HEK293 (cell line): ENCODE data around the gene RGS8.

Experiments used
- CTCF ChIA-PET: fragments of 350-600 bp; formaldehyde crosslinking; extraction: SDS; loops from one replicate; lab custom pipeline; 2021; ENCODE audit warnings: antibody characterized with exemption; lab: Yijun Ruan, JAX
- POLR2A ChIA-PET: fragments of 300-600 bp; formaldehyde crosslinking; extraction: SDS; loops from one replicate; lab custom pipeline; 2020; ENCODE audit warnings: antibody characterized with exemption, inconsistent platforms; lab: Yijun Ruan, JAX
- H3K27ac ChIP-seq: fragments of 200-500 bp; sonication (Bioruptor generic); 2 replicates; pipeline ENCODE4 v1.5.1; 2014; ENCODE audit warnings: low read depth, low read length, control low read depth, inconsistent platforms; ENCODE audit errors: extremely low read depth
- H3K36me3 ChIP-seq, 2 experiments: fragments of 200-500 bp in 1 of 2; sonication (Bioruptor generic) in 1 of 2; 1 replicate in 1 of 2; 2 replicates in 1 of 2; pipeline ENCODE4 v1.5.1; 2014 to 2017; ENCODE audit warnings: inconsistent platforms in 2 of 2, low read length in 2 of 2; ENCODE audit not compliant: control insufficient read depth in 2 of 2, insufficient read depth in 1 of 2
- H3K4me1 ChIP-seq: fragments of 200-500 bp; sonication (Bioruptor generic); 2 replicates; pipeline ENCODE4 v1.5.1; 2014; ENCODE audit warnings: mild to moderate bottlenecking, low read length, inconsistent platforms; ENCODE audit not compliant: control insufficient read depth, insufficient read depth
- H3K4me3 ChIP-seq: 2 replicates; pipeline ENCODE4 v1.5.1; 2011; ENCODE audit warnings: low read depth, mild to moderate bottlenecking, control low read depth, low read length, moderate library complexity
- H3K9me3 ChIP-seq: fragments of 200-500 bp; sonication (Bioruptor generic); 2 replicates; pipeline ENCODE4 v1.5.1; 2014; ENCODE audit warnings: low read depth, low read length, inconsistent platforms; ENCODE audit not compliant: control insufficient read depth, insufficient read depth
- ELK4 ChIP-seq: IDR thresholded peaks from 2 replicates; pipeline ENCODE4 v1.6.1; 2011; ENCODE audit warnings: mild to moderate bottlenecking, low read depth, low read length, borderline replicate concordance
- INSM2 ChIP-seq: fragments of 450-650 bp; formaldehyde crosslinking; IDR thresholded peaks from 2 replicates; pipeline ENCODE4 v1.5.1; 2016; ENCODE audit warnings: missing biosample characterization, missing genetic modification characterization
- PATZ1 ChIP-seq: fragments of 450-650 bp; formaldehyde crosslinking; IDR thresholded peaks from 2 replicates; pipeline ENCODE4 v1.5.1; 2016; ENCODE audit warnings: missing biosample characterization, missing genetic modification characterization
- SALL2 ChIP-seq: fragments of 450-650 bp; formaldehyde crosslinking; IDR thresholded peaks from 2 replicates; pipeline ENCODE4 v1.5.0; 2017; ENCODE audit warnings: missing biosample characterization, mild to moderate bottlenecking, missing genetic modification characterization, borderline replicate concordance
- ZBTB20 ChIP-seq: fragments of 450-650 bp; formaldehyde crosslinking; IDR thresholded peaks from 2 replicates; pipeline ENCODE4 v1.5.1; 2016; ENCODE audit warnings: missing biosample characterization, missing genetic modification characterization
- ZBTB21 ChIP-seq: fragments of 450-650 bp; formaldehyde crosslinking; IDR thresholded peaks from 2 replicates; pipeline ENCODE4 v1.5.1; 2017; ENCODE audit warnings: missing biosample characterization, missing genetic modification characterization
- ZFHX2 ChIP-seq: fragments of 450-650 bp; formaldehyde crosslinking; conservative IDR thresholded peaks from 2 replicates; pipeline ENCODE4 v1.5.1; 2016; ENCODE audit warnings: missing biosample characterization, missing genetic modification characterization
- ZFP3 ChIP-seq: fragments of 450-650 bp; formaldehyde crosslinking; IDR thresholded peaks from 2 replicates; pipeline ENCODE4 v1.5.1; 2016; ENCODE audit warnings: low read depth, missing biosample characterization, missing genetic modification characterization
- ZFP37 ChIP-seq: fragments of 450-650 bp; formaldehyde crosslinking; IDR thresholded peaks from 2 replicates; pipeline ENCODE4 v1.5.1; 2016; ENCODE audit warnings: missing biosample characterization, missing genetic modification characterization
- ZNF155 ChIP-seq: fragments of 450-650 bp; formaldehyde crosslinking; IDR thresholded peaks from 2 replicates; pipeline ENCODE4 v1.5.1; 2016; ENCODE audit warnings: missing biosample characterization, missing genetic modification characterization
- ZNF157 ChIP-seq: fragments of 450-650 bp; formaldehyde crosslinking; IDR thresholded peaks from 2 replicates; pipeline ENCODE4 v1.5.1; 2016; ENCODE audit warnings: missing biosample characterization, missing genetic modification characterization
- ZNF19 ChIP-seq: fragments of 450-650 bp; formaldehyde crosslinking; IDR thresholded peaks from 2 replicates; pipeline ENCODE4; 2016; ENCODE audit warnings: missing biosample characterization, missing genetic modification characterization, low read depth
- ZNF266 ChIP-seq: fragments of 450-650 bp; formaldehyde crosslinking; IDR thresholded peaks from 2 replicates; pipeline ENCODE4 v1.5.1; 2016; ENCODE audit warnings: missing biosample characterization, missing genetic modification characterization, low read depth
- ZNF302 ChIP-seq: fragments of 450-650 bp; formaldehyde crosslinking; IDR thresholded peaks from 2 replicates; pipeline ENCODE4 v1.5.1; 2016; ENCODE audit warnings: missing biosample characterization, missing genetic modification characterization, low read depth
- ZNF366 ChIP-seq: fragments of 450-650 bp; formaldehyde crosslinking; conservative IDR thresholded peaks from 2 replicates; pipeline ENCODE4 v1.5.1; 2016; ENCODE audit warnings: missing biosample characterization, missing genetic modification characterization
- ZNF488 ChIP-seq: fragments of 450-650 bp; formaldehyde crosslinking; IDR thresholded peaks from 2 replicates; pipeline ENCODE4 v1.5.1; 2016; ENCODE audit warnings: missing biosample characterization, missing genetic modification characterization
- ZNF596 ChIP-seq: fragments of 450-650 bp; IDR thresholded peaks from 2 replicates; pipeline ENCODE4 v1.5.0; 2018; ENCODE audit warnings: missing biosample characterization, mild to moderate bottlenecking, missing genetic modification characterization, moderate library complexity
- ZNF621 ChIP-seq: fragments of 450-650 bp; formaldehyde crosslinking; IDR thresholded peaks from 2 replicates; pipeline ENCODE4 v1.5.1; 2017; ENCODE audit warnings: missing biosample characterization, missing genetic modification characterization
- ZNF645 ChIP-seq: fragments of 450-650 bp; formaldehyde crosslinking; IDR thresholded peaks from 2 replicates; pipeline ENCODE4; 2016; ENCODE audit warnings: missing biosample characterization, missing genetic modification characterization
- ZNF701 ChIP-seq: fragments of 450-650 bp; formaldehyde crosslinking; IDR thresholded peaks from 2 replicates; pipeline ENCODE4 v1.5.1; 2016; ENCODE audit warnings: missing biosample characterization, missing genetic modification characterization
- ZNF791 ChIP-seq: fragments of 450-650 bp; formaldehyde crosslinking; IDR thresholded peaks from 2 replicates; pipeline ENCODE4 v1.5.1; 2016; ENCODE audit warnings: missing biosample characterization, missing genetic modification characterization
- ZSCAN23 ChIP-seq: fragments of 450-650 bp; formaldehyde crosslinking; IDR thresholded peaks from 2 replicates; pipeline ENCODE4 v1.5.1; 2016; ENCODE audit warnings: missing biosample characterization, missing genetic modification characterization
- TF ChIP-seq, protein P1 (sequence below): fragments of 450-650 bp; formaldehyde crosslinking; optimal IDR thresholded peaks from 2 replicates; pipeline ENCODE3; 2016; ENCODE audit warnings: missing biosample characterization, mild to moderate bottlenecking, missing genetic modification characterization

The RGS8 gene

GRCh38 chr1:182662121-182662890 lies 22.1 kb downstream of the RGS8 start:
- no peaks in the 10 kb centered on the region for H3K4me1 ChIP-seq
- no peak overlapping the region for H3K4me3 ChIP-seq
- POLR2A ChIA-PET, result interaction anchor here (0.7 kb wide), 1 partner anchor 22 kb away, joined by 5 read pairs; the partner anchor contains the start of gene RGS8
- TF ChIP-seq ZFP3, result no peak
- TF ChIP-seq, protein P1, sequence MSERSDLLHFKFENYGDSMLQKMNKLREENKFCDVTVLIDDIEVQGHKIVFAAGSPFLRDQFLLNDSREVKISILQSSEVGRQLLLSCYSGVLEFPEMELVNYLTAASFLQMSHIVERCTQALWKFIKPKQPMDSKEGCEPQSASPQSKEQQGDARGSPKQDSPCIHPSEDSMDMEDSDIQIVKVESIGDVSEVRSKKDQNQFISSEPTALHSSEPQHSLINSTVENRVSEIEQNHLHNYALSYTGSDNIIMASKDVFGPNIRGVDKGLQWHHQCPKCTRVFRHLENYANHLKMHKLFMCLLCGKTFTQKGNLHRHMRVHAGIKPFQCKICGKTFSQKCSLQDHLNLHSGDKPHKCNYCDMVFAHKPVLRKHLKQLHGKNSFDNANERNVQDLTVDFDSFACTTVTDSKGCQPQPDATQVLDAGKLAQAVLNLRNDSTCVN, result no peak
- TF ChIP-seq PATZ1, result no peak
- TF ChIP-seq ZSCAN23 (tag by site-specific recombination), result no peak
- no peak for TF ChIP-seq ZNF701 (tag by site-specific recombination)
- TF ChIP-seq, all 188 proteins: peak for 0
- Histone ChIP-seq H3K36me3 (no peaks in the 10 kb centered on the region), H3K27ac (no peak overlapping the region), H3K9me3 (no peaks in the 10 kb centered on the region)
- CTCF ChIA-PET, result interaction anchor here (0.5 to 2.0 kb wide), 5 partner anchors 11 to 1460 kb away, joined by 3 to 13 read pairs (median 4); no protein-coding TSS in a partner anchor

GRCh38 chr1:182658055-182658454 lies 26.3 kb downstream of the RGS8 start:
- ChIA-PET CTCF (interaction anchor here (1.4 kb wide), 1 partner anchor 63 kb away, joined by 3 read pairs; no protein-coding TSS in a partner anchor), POLR2A (no interaction called here)
- H3K4me3 ChIP-seq, result no peak overlapping the region
- H3K4me1 ChIP-seq, result no peaks in the 10 kb centered on the region
- H3K9me3 ChIP-seq, result no peaks in the 10 kb centered on the region
- H3K36me3 ChIP-seq, result no peaks in the 10 kb centered on the region
- TF ChIP-seq ZNF791 (tag by site-specific recombination) (no peak), ZNF266 (no peak), ZNF596 (tag by site-specific recombination) (no peak), ZFHX2 (tag by site-specific recombination) (no peak), ZNF488 (tag by site-specific recombination) (no peak), SALL2 (no peak), ZNF157 (tag by site-specific recombination) (no peak), ZFP37 (tag by site-specific recombination) (no peak), ZNF366 (tag by site-specific recombination) (no peak), INSM2 (tag by site-specific recombination) (no peak), ZNF155 (tag by site-specific recombination) (no peak), ZBTB21 (tag by site-specific recombination) (no peak), ZBTB20 (tag by site-specific recombination) (no peak), ZNF621 (no peak), ZNF19 (tag by site-specific recombination) (no peak), ELK4 (no peak), ZNF645 (tag by site-specific recombination) (no peak), ZNF302 (tag by site-specific recombination) (no peak)
- no peak overlapping the region for H3K27ac ChIP-seq
